Retinal pigment epithelial cell (primary cell): ENCODE measurements around the gene OSGIN1.
A peak's percentile ranks its signal among the peaks of the same experiment; 100 is the strongest.

Source experiments
- DNase-seq: peaks from one replicate; pipeline ENCODE4 v3.0.0-alpha.2; 2010; ENCODE audit warnings: low read depth
- H3K4me3 ChIP-seq: 2 replicates; pipeline ENCODE4 v1.5.1; 2011; ENCODE audit warnings: mild to moderate bottlenecking, low read length, control low read depth, moderate library complexity
- CTCF ChIP-seq: conservative IDR thresholded peaks from 2 replicates; pipeline ENCODE4 v1.5.1; 2011; ENCODE audit warnings: low read depth, low read length, control low read depth, inconsistent platforms

OSGIN1 gene

GRCh38 chr16:83911290-83911689, 41.8 kb upstream of the OSGIN1 start:
- DNase-seq: no peak
- H3K4me3 ChIP-seq: no peak overlapping the region
- TF ChIP-seq CTCF: peak; percentile 3

GRCh38 chr16:83912519-83913244, 40.4 kb upstream of the OSGIN1 start:
- no peak for DNase-seq
- H3K4me3 ChIP-seq: no peak overlapping the region
- TF ChIP-seq CTCF: no peak

GRCh38 chr16:83913245-83913633, 39.8 kb upstream of the OSGIN1 start:
- no peak for TF ChIP-seq CTCF
- H3K4me3 ChIP-seq: no peak overlapping the region
- DNase-seq: no peak

GRCh38 chr16:83914091-83914710, 38.8 kb upstream of the OSGIN1 start:
- DNase-seq: no peak
- no peak for TF ChIP-seq CTCF
- no peak overlapping the region for H3K4me3 ChIP-seq

- H3K4me3 ChIP-seq: no peak overlapping the region
- no peak for TF ChIP-seq CTCF
- DNase-seq: no peak
Measured at GRCh38 chr16:83915081-83915480, 38.0 kb upstream of the OSGIN1 start.

- no peak for DNase-seq
- no peak overlapping the region for H3K4me3 ChIP-seq
- no peak for TF ChIP-seq CTCF
Measured at GRCh38 chr16:83915491-83915890, 37.5 kb upstream of the OSGIN1 start.
